H1 (cell line): ENCODE measurements around the gene PARD6B. TPM values are rescaled to one million over a fixed set of nuclear protein-coding genes. Genes with fewer than 3 reads are reported as not detected.
A peak's percentile ranks its signal among the peaks of the same experiment; 100 is the strongest.

Experiments
- CTCF ChIA-PET: fragments of 300-600 bp; sonication (Branson Sonifier 250); formaldehyde crosslinking; loops from one replicate; lab custom pipeline; 2021; ENCODE audit not compliant: partially characterized antibody; lab: Charles Lee
- POLR2A ChIA-PET: fragments of 300-600 bp; sonication (Branson Sonifier 250); formaldehyde crosslinking; loops from one replicate; lab custom pipeline; 2021; ENCODE audit warnings: inconsistent platforms; ENCODE audit not compliant: partially characterized antibody; lab: Charles Lee
- DNase-seq, 2 experiments: peaks; one replicate each; pipeline versions ENCODE4 v3.0.0 to v3.0.0-alpha.2; 2010 to 2022; ENCODE audit warnings: low spot score in 2 of 2, low read depth in 1 of 2, mixed read lengths in 1 of 2
- FAIRE-seq: peaks from 2 replicates; lab custom pipeline; 2011; peaks lifted over from hg19 to GRCh38; lab: Jason Lieb, UNC
- H2AFZ ChIP-seq: 2 replicates; pipeline ENCODE4 v1.8.1; 2012; ENCODE audit warnings: low read length, inconsistent platforms
- H2AK5ac ChIP-seq: 2 replicates; pipeline ENCODE4 v1.6.1; 2013; ENCODE audit warnings: low read depth, low read length
- H2BK120ac ChIP-seq: replicated peaks from 2 replicates; pipeline ENCODE3; 2013; ENCODE audit warnings: low read depth, low read length, inconsistent platforms
- H2BK12ac ChIP-seq: 2 replicates; pipeline ENCODE4 v1.6.1; 2013; ENCODE audit warnings: low read depth, low read length
- H2BK15ac ChIP-seq: 2 replicates; pipeline ENCODE4 v1.6.1; 2013; ENCODE audit warnings: low read length
- H2BK20ac ChIP-seq: 2 replicates; pipeline ENCODE4 v1.6.1; 2013; ENCODE audit warnings: low read length
- H2BK5ac ChIP-seq: 2 replicates; pipeline ENCODE4 v1.6.1; 2013; ENCODE audit warnings: low read depth, low read length
- H3K14ac ChIP-seq: 2 replicates; pipeline ENCODE4 v1.6.1; 2013; ENCODE audit warnings: inconsistent platforms; ENCODE audit not compliant: insufficient read length
- H3K18ac ChIP-seq: 2 replicates; pipeline ENCODE4 v1.6.1; 2013; ENCODE audit warnings: low read length; ENCODE audit errors: extremely low read depth
- H3K23ac ChIP-seq: 2 replicates; pipeline ENCODE4 v1.6.1; 2013; ENCODE audit warnings: inconsistent platforms; ENCODE audit not compliant: insufficient read length
- H3K23me2 ChIP-seq: 2 replicates; pipeline ENCODE4 v1.6.1; 2013; ENCODE audit warnings: low read depth, low read length
- H3K27ac ChIP-seq: 2 replicates; pipeline ENCODE4 v1.6.1; 2011; ENCODE audit warnings: low read depth, low read length, inconsistent platforms
- H3K27me3 ChIP-seq, 4 experiments: replicated peaks in 1 of 4; 1 replicate in 1 of 4; 2 replicates in 3 of 4; pipeline versions ENCODE4 v1.6.1 to v1.8.1; 2011 to 2013; ENCODE audit warnings: low read length in 3 of 4, mild to moderate bottlenecking in 3 of 4, inconsistent platforms in 2 of 4, mixed read lengths in 2 of 4, moderate library complexity in 1 of 4; ENCODE audit not compliant: control insufficient read depth in 3 of 4, insufficient read depth in 3 of 4; ENCODE audit errors: extremely low read depth in 1 of 4
- H3K36me3 ChIP-seq, 4 experiments: 2 replicates each; pipeline versions ENCODE4 v1.6.1 to v1.8.1; 2011 to 2013; ENCODE audit warnings: mild to moderate bottlenecking in 4 of 4, low read length in 3 of 4, moderate library complexity in 2 of 4, control low read depth in 1 of 4, inconsistent platforms in 1 of 4; ENCODE audit not compliant: insufficient read depth in 4 of 4, control insufficient read depth in 2 of 4
- H3K4ac ChIP-seq: replicated peaks from 2 replicates; pipeline ENCODE3; 2013; ENCODE audit warnings: low read length, low read depth, mixed read lengths, inconsistent platforms; ENCODE audit not compliant: insufficient read length
- H3K4me1 ChIP-seq, 4 experiments: replicated peaks in 1 of 4; 1 replicate in 1 of 4; 2 replicates in 3 of 4; pipeline versions ENCODE4 v1.6.1 to v1.8.1; 2011 to 2013; ENCODE audit warnings: low read length in 3 of 4, inconsistent platforms in 2 of 4, mixed read lengths in 1 of 4; ENCODE audit not compliant: insufficient read depth in 4 of 4, control insufficient read depth in 3 of 4
- H3K4me2 ChIP-seq, 2 experiments: 2 replicates each; pipeline versions ENCODE4 v1.6.1 to v1.8.1; 2011 to 2013; ENCODE audit warnings: low read depth in 2 of 2, low read length in 2 of 2, control low read depth in 1 of 2, inconsistent platforms in 1 of 2, mild to moderate bottlenecking in 1 of 2; ENCODE audit not compliant: insufficient read depth in 1 of 2
- H3K4me3 ChIP-seq, 4 experiments: fragments of 200-600, 300-600 bp in 1 of 4; sonication (generic), shearing (Covaris generic), sonication (Bioruptor Twin) in 1 of 4; 2 replicates each; pipeline versions ENCODE4 v1.5.1 to v1.8.1; 2011 to 2016; ENCODE audit warnings: low read length in 4 of 4, low read depth in 3 of 4, control low read depth in 2 of 4, inconsistent platforms in 2 of 4, mild to moderate bottlenecking in 2 of 4, mixed read lengths in 1 of 4, moderate library complexity in 1 of 4; ENCODE audit not compliant: insufficient read depth in 2 of 4; ENCODE audit errors: extremely low read depth in 1 of 4
- H3K56ac ChIP-seq: replicated peaks from 2 replicates; pipeline ENCODE3; 2013; ENCODE audit warnings: low read depth, mild to moderate bottlenecking, mixed read lengths, low read length, inconsistent platforms; ENCODE audit not compliant: insufficient read length
- H3K79me1 ChIP-seq: 2 replicates; pipeline ENCODE4 v1.6.1; 2013; ENCODE audit warnings: low read depth, low read length, control low read depth
- H3K79me2 ChIP-seq, 2 experiments: 2 replicates each; pipeline versions ENCODE4 v1.6.1 to v1.8.1; 2012 to 2013; ENCODE audit warnings: low read length in 2 of 2, mild to moderate bottlenecking in 2 of 2, inconsistent platforms in 1 of 2; ENCODE audit not compliant: insufficient read depth in 2 of 2, control insufficient read depth in 1 of 2
- H3K9ac ChIP-seq, 4 experiments: replicated peaks in 1 of 4; 1 replicate in 1 of 4; 2 replicates in 3 of 4; pipeline versions ENCODE4 v1.6.1 to v1.8.1; 2011 to 2013; ENCODE audit warnings: low read depth in 3 of 4, low read length in 3 of 4, control low read depth in 2 of 4, mild to moderate bottlenecking in 2 of 4, moderate library complexity in 2 of 4, inconsistent platforms in 1 of 4; ENCODE audit errors: extremely low read depth in 1 of 4
- H3K9me3 ChIP-seq, 2 experiments: 2 replicates each; pipeline versions ENCODE4 v1.6.1 to v1.8.1; 2012 to 2013; ENCODE audit warnings: mild to moderate bottlenecking in 2 of 2, moderate library complexity in 2 of 2, control low read depth in 1 of 2, inconsistent platforms in 1 of 2, low read depth in 1 of 2, low read length in 1 of 2, mixed read lengths in 1 of 2; ENCODE audit not compliant: insufficient read depth in 2 of 2
- H4K20me1 ChIP-seq, 2 experiments: replicated peaks in 1 of 2; 2 replicates each; pipeline versions ENCODE3 to v1.8.1; 2011 to 2013; ENCODE audit warnings: inconsistent platforms in 2 of 2, low read length in 2 of 2, mild to moderate bottlenecking in 1 of 2; ENCODE audit not compliant: insufficient read depth in 2 of 2, control insufficient read depth in 1 of 2
- H4K5ac ChIP-seq: 2 replicates; pipeline ENCODE4 v1.6.1; 2013; ENCODE audit warnings: low read length, low read depth, mixed read lengths, inconsistent platforms; ENCODE audit not compliant: insufficient read length
- H4K8ac ChIP-seq: 2 replicates; pipeline ENCODE4 v1.8.0; 2013; ENCODE audit warnings: mild to moderate bottlenecking, moderate library complexity, low read length, inconsistent platforms; ENCODE audit not compliant: insufficient read depth; ENCODE audit errors: extremely low read depth
- H4K91ac ChIP-seq: replicated peaks from 2 replicates; pipeline ENCODE3; 2013; ENCODE audit warnings: low read length, mixed read lengths, inconsistent platforms; ENCODE audit not compliant: insufficient read length
- RXRA ChIP-seq: IDR thresholded peaks from 2 replicates; pipeline ENCODE4 v1.6.1; 2011; ENCODE audit warnings: low read depth, mild to moderate bottlenecking, low read length, moderate library complexity; ENCODE audit not compliant: insufficient read depth
- SAP30 ChIP-seq: fragments of 300-600 bp; sonication (generic); IDR thresholded peaks from 2 replicates; pipeline ENCODE4 v1.7.1; 2012; ENCODE audit warnings: low read length, moderate library complexity, mild to moderate bottlenecking, inconsistent platforms; ENCODE audit not compliant: insufficient read depth, insufficient replicate concordance
- WGBS, 2 experiments: shearing (Covaris generic) in 1 of 2; methylation state at CpG; one replicate each; pipeline versions ENCODE4 v1.1.6 to v1.1.7; 2013 to 2015; ENCODE audit warnings: low lambda C conversion rate in 2 of 2, mixed read lengths in 2 of 2, inconsistent platforms in 1 of 2, low coverage in 1 of 2, missing lambda C conversion rate in 1 of 2; ENCODE audit not compliant: insufficient replicate concordance in 2 of 2, insufficient coverage in 1 of 2, insufficient read length in 1 of 2; ENCODE audit errors: extremely low coverage in 1 of 2, missing lambda C conversion rate in 1 of 2; 5-methylcytosine and 5-hydroxymethylcytosine counted together
- polyA plus RNA-seq, 7 experiments: library from polyadenylated mRNA; depleted of rRNA in 3 of 7; stranded (reverse) in 5 of 7; unstranded in 2 of 7; fragments of >200 nt in 5 of 7; fragments of 200-250 nt in 2 of 7; gene quantifications; 1 replicate in 5 of 7; 2 replicates in 1 of 7; 4 replicates in 1 of 7; pipeline versions ENCODE4 v1.2.1 to v1.2.3, GENCODE V29; 2011 to 2013; ENCODE audit warnings: missing spikeins in 2 of 7, mixed read lengths in 2 of 7
- total RNA-seq: library from RNA; stranded (reverse); fragmentation: NEBNext Ultra II Directional; extraction: Animal tissue kit (Norgen Biotek cat#: 25700); gene quantifications from 2 replicates; pipeline ENCODE4 v1.2.1, GENCODE V29; 2021

The PARD6B gene
- total and polyA plus RNA-seq, 2 of the 8 experiments (the other 6 are each of a cell fraction or from before 2014, with no cell fraction given) = 5.2 to 34.1 TPM

GRCh38 chr20:50729901-50730764 is 1.2 kb upstream of the PARD6B start:
- DNase-seq (no peak), FAIRE-seq (no peak)
- ChIA-PET POLR2A (interaction anchor here (0.7 to 2.3 kb wide), 13 partner anchors 9 to 142 kb away, joined by 3 to 6 read pairs (median 3); no protein-coding TSS in a partner anchor), CTCF (interaction anchor here (1.4 to 2.9 kb wide), 4 partner anchors 12 to 42 kb away, joined by 3 to 15 read pairs (median 12); no protein-coding TSS in a partner anchor)
- no peak overlapping the region for H2BK120ac ChIP-seq
- no peak overlapping the region for H3K14ac ChIP-seq
- H3K9ac ChIP-seq = peak overlapping the region in 3 of 4 experiments; percentile 54 to 71 (median 63); a peak in 6 of 7 replicates
- peak overlapping the region; percentile 92 for H3K56ac ChIP-seq
- no peaks in the 10 kb centered on the region for H3K27me3 ChIP-seq
- TF ChIP-seq RXRA = no peak
- TF ChIP-seq SAP30 = peak; percentile 43
- no peak overlapping the region for H2AFZ ChIP-seq
- peaks cover 0 to 3% of the 10 kb centered on the region in 2 experiments for H4K20me1 ChIP-seq
- H3K36me3 ChIP-seq = peaks cover 0 to 4% (median 2%) of the 10 kb centered on the region in 4 experiments; a peak in 2 of 8 replicates
- peaks cover 7% of the 10 kb centered on the region for H3K23me2 ChIP-seq
- H2BK5ac ChIP-seq = peak overlapping the region; percentile 4; the same call in 1 of the 2 replicates
- H3K9me3 ChIP-seq = no peaks in the 10 kb centered on the region
- peak overlapping the region; percentile 45 for H3K4ac ChIP-seq
- H3K79me2 ChIP-seq = peaks cover 10 to 33% of the 10 kb centered on the region in 2 experiments; a peak in 3 of 4 replicates
- H4K8ac ChIP-seq = peak overlapping the region; percentile 93; the same call in 1 of the 2 replicates
- H3K23ac ChIP-seq = no peak overlapping the region
- H2BK15ac ChIP-seq = no peak overlapping the region
- H3K4me1 ChIP-seq = peaks cover 2 to 9% (median 6%) of the 10 kb centered on the region in 4 experiments; a peak in 5 of 7 replicates
- no peak overlapping the region for H2AK5ac ChIP-seq
- H2BK12ac ChIP-seq = no peak overlapping the region
- peak overlapping the region; percentile 46; the same call in 1 of the 2 replicates for H3K27ac ChIP-seq
- peak overlapping the region; percentile 85 for H4K5ac ChIP-seq
- H2BK20ac ChIP-seq = no peak overlapping the region
- peak overlapping the region; percentile 1 for H4K91ac ChIP-seq
- WGBS, 2 experiments = 37% methylated on average over 21 of the region's 21 CpGs; no CpG with 5 or more reads in 1 of the 2 experiments
- H3K4me2 ChIP-seq = peak overlapping the region; percentile 81 to 83
- peak overlapping the region; percentile 88 for H3K18ac ChIP-seq
- peak overlapping the region; percentile 47 to 92 (median 54) for H3K4me3 ChIP-seq
- H3K79me1 ChIP-seq = no peaks in the 10 kb centered on the region
